Measurements from ENCODE around the gene EXO1.

EXO1 gene

DNA sequence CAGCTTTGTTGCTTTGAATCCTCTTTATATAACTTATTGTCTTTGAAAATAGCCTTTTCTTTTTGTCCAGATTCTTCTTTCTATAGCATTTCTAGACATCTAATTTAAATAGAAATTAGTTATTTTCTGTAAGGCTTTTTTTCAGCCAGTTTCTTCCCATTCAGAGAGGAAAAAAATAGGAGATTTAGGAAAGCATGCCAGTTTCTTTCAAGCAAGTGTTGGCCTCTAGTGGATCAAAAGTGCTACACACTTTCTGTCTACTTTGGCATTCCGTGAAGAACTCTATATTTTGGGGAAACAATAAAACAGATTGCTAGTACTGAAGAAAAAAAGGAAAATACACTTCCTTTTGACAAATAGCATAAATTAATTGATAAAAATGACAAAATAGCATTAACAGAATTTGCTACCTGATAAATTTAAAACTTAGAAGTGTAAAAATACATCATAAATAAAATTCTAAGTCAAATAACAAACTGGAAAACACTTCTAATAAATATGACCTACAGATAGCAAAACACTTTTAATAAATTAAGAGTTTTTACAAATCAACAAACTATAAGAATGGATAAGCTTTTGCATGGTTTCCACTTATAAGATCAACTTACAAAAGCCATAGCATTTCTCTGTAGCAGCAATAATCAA is 13.1 kb upstream of the EXO1 start:
- in situ Hi-C loops (cut with MboI; ENCODE audit: low sequenced_read_pairs) = no loop called here

- in situ Hi-C loops (cut with MboI; ENCODE audit: low sequenced_read_pairs) = no loop called here
Observed at GRCh38 chr1:241836941-241837340, 11.1 kb upstream of the EXO1 start.

DNA sequence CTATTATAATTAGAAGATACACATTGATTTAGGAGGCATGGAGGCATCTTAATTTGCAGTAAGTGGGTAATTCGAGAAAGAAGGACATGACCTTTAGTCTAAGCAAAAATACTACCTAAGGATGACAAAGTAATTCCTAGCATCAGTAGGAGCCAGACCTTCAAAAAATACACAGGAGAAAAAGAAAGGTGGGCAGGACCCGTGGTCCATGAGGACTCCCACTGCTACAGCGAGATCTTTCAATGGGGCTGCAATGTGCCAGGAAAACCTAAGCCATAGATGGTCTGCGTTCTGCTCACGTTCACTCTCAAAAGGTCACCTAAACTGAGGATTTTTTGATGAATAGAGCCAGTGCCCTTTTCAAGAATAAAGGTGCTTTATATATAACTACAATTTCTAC is 10.6 kb upstream of the EXO1 start:
- in situ Hi-C loops (cut with MboI; ENCODE audit: low sequenced_read_pairs) = no loop called here

DNA sequence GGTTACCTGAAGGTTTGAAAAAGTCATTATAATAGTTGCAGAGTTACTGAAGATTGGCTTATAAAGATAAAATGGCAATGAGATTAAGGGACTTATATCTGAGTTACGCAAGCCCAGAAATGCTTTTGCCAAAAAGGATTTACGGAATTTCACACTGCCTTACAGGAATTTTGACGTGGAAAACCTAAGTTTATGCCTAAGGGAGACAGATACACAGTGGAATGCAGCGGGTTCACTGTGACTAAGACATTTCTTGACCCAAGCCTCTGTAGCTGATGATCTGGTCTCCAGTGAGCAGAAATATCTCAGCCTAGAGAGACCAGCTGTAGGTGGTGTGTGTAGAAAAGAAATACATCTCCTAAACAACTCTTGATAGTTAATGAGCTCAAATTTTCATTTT is 10.1 kb upstream of the EXO1 start:
- in situ Hi-C loops (cut with MboI; ENCODE audit: low sequenced_read_pairs) = no loop called here

- in situ Hi-C loops (cut with MboI; ENCODE audit: low sequenced_read_pairs) = no loop called here
Observed at GRCh38 chr1:241838897-241839296, 9.1 kb upstream of the EXO1 start.

DNA sequence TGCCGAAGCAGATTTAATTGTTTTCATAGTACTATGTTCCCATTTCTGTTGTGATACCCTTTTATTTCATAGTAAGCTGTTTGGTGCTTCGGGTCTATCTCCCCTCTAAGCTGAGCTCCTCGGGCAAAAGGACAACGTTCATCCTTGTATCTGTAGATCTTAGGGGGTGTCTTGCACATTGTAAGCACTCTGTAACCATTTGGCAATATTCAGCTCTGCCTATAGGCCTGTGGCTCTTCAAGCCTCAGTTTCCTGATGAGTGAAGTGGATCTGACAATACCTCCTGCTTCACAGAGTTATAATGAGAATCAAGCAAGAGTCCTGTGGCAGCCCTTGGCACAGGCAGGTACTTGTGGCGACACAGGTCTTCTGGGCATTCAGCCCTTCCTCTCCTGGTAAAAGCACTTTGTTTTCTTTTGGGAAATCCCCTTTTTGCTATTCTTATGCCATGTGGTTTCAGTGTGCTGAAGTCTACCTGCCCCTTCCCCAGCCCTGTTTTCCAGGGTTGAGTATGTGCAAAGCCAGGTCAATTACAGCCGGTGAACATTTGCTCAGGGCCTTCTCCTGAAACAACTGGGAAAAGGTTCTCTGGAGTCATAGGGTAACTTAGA is 8.5 kb upstream of the EXO1 start:
- in situ Hi-C loops (cut with MboI; ENCODE audit: low sequenced_read_pairs) = no loop called here

GRCh38 chr1:241840164-241840563 is 7.8 kb upstream of the EXO1 start:
- in situ Hi-C loops (cut with MboI; ENCODE audit: low sequenced_read_pairs) = no loop called here

- in situ Hi-C loops (cut with MboI; ENCODE audit: low sequenced_read_pairs) = no loop called here
Observed at GRCh38 chr1:241841691-241842090, 6.3 kb upstream of the EXO1 start.

GRCh38 chr1:241842565-241842964 is 5.4 kb upstream of the EXO1 start:
- in situ Hi-C loops (cut with MboI; ENCODE audit: low sequenced_read_pairs) = no loop called here

DNA sequence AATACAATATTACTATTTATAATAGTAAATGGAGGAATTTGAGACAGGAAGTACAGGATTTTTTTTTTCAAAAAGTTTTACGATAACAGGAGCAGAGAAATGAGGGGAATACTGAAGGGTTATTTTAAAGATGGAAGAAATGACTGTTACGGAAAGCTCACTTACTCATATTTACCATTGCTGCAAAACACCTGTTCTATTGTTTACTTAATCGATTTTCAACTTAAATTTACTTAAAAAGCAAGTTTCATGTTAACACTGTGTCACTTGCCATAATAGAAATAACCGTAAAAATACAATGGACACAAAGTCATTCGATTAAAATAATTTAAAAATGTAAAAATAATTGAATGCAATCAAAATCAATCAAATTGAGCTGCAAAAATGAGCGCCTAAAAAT is 3.4 kb upstream of the EXO1 start:
- in situ Hi-C loops (cut with MboI; ENCODE audit: low sequenced_read_pairs) = no loop called here

DNA sequence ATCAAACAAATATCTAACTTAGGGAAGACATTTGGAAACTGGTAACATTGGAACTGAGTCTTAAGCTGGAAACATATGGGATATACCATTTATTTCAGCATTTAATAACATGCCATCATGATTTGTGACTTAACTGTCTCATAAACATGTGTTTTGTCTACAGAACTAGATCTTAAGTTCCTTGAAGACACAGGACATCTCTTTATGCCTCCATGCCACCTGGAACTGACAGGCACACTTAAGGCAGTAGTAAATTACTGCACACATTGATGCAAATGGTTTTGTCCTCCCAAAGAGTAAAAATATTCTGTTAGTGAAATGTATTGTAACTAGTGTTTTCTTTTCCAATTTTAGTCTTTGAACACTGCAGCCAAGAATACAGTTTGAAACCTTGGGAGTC is 1.6 kb upstream of the EXO1 start:
- in situ Hi-C loops (cut with MboI; ENCODE audit: low sequenced_read_pairs) = no loop called here

DNA sequence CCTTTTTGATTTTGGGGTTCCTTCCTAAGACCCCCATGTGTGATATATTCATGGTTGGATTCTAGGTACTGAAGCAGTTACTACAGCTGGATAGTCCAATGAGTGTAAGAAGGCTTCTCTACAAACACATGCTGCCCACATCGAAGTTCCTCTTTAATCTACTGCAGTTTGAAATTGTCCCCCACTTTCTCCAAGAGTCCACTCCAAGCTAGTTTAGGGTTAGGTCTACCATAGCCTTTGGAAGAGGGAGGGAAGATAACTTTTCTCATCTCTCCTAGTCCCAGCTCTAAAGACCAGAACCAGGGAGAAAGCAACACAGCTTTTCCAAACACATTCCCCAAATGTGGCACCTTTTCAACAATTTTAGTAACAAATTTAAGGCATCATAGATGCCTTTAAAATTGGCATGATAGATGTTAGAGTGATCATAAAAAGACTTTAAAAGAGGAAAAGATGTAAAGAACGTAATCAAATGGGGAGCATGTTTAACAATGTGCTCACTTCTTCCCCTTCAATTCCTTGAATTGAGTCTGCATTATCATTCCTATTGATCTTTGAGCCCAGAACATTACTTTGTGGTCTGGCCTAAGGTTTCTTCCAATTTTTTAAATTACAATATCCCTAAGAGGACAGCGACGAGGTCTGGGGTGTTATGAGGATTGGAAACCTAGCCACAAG is 1.0 kb upstream of the EXO1 start:
- in situ Hi-C loops (cut with MboI; ENCODE audit: low sequenced_read_pairs) = no loop called here

GRCh38 chr1:241847540-241847795 is 536 bp upstream of the EXO1 start:
- in situ Hi-C loops (cut with MboI; ENCODE audit: low sequenced_read_pairs) = no loop called here

DNA sequence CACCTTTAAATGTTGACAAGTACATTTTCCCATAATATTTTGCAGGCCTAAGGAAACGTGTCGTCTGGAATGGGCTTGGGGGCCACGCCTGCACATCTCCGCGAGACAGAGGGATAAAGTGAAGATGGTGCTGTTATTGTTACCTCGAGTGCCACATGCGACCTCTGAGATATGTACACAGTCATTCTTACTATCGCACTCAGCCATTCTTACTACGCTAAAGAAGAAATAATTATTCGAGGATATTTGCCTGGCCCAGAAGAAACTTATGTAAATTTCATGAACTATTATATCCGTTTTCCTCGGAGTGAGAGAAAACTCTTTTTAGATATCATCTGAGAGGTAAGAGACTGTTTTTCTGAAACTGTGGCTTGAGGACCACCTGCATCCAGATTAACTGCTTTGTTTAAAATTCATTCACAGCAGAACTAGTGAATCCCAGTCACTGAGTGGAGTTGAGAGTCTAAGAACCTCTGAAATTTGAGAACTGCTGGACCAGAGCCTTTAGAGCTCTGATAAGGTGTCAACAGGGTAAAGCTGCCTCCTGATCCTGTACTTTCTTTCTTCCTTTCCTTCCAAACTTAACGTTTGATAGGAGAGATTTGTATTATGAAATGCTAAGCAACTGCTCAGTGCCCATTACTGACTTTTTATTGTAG is 811 bp downstream of the EXO1 start:
- in situ Hi-C loops (cut with MboI; ENCODE audit: low sequenced_read_pairs) = no loop called here

DNA sequence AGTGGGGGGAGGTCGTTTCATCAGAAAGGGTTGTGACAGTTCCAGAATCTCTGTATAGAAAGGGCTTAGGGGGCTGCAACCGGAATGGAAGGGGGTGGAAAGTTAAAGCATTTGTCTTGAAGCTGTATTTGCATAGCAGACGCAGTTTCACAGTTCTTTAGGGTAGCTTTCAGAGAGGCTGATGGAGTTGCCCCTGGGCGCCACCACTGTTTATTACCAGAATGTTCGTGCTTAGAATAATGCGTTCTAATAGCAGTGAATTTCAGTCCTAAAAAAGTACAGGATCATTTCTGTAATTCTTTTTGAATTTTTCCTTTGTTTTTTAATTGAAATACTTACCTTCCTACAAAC is 1.3 kb downstream of the EXO1 start:
- in situ Hi-C loops (cut with MboI; ENCODE audit: low sequenced_read_pairs) = no loop called here

DNA sequence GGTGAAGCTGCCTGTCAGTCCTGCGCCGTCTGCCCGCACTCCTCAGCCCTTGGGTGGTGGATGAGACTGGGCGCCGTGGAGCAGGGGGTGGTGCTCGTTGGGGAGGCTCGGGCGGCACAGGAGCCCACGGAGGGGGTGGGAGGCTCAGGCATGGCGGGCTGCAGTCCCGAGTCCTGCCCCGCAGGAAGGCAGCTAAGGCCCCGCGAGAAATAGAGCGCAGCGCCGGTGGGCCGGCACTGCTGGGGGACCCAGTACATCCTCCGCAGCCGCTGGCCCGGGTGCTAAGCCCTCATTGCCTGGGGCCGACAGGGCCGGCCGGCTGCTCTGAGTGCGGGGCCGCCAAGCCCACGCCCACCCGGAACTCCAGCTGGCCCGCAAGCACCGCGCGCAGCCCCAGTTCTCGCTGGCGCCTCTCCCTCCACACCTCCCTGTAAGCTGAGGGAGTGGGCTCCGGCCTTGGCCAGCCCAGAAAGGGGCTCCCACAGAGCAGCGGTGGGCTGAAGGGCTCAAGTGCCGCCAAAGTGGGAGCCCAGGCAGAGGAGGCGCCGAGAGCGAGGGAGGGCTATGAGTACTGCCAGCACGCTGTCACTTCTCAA is 7.6 kb downstream of the EXO1 start:
- in situ Hi-C loops (cut with MboI; ENCODE audit: low sequenced_read_pairs) = loop anchor here (25.0 kb wide), 1 partner anchor 318 kb away; the partner anchor contains the start of gene KMO

- in situ Hi-C loops (cut with MboI; ENCODE audit: low sequenced_read_pairs) = loop anchor here (25.0 kb wide), 1 partner anchor 320 kb away; the partner anchor contains the start of gene KMO
Observed at GRCh38 chr1:241857131-241857530, 9.1 kb downstream of the EXO1 start.

DNA sequence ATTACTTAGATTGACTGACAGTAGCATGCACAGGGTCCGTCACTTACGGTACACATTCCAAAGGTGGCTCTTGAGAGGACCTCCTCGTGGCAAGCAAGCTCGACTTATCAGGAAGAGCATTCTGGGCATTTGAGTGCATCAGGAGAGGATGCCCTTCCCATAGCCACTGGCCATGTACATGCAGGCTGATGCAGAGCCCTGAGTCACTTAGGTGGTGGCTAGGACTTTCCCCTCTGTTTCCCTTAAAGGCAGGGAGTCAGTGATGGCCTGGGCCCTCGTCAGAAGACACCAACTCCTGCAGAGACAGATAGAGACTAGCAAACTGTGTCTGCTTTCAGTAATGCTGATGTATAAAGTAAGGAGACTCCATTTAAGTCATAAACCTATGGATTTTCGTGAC is 12.9 kb downstream of the EXO1 start:
- in situ Hi-C loops (cut with MboI; ENCODE audit: low sequenced_read_pairs) = loop anchor here (25.0 kb wide), 1 partner anchor 324 kb away; the partner anchor contains the start of gene KMO

DNA sequence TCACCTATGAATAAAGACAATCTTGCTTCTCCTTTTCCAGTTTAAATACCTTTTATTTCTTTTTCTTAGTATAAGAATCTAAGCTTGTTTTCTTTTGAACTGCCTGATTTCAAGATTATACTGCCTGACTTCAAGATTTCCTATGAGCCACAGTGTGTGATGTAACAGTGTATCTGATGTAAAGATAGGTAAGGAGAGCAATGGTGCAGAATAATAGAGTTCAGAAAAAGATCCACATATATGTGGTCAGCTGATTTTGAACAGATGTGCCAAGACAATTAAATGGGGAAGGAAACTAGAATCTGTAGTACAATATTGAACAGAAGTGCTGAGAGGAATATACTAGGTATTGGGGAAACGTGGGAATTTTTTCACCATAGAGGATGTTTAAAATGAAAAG is 21.0 kb downstream of the EXO1 start:
- in situ Hi-C loops (cut with MboI; ENCODE audit: low sequenced_read_pairs) = loop anchor here (25.0 kb wide), 1 partner anchor 332 kb away; the partner anchor contains the start of gene KMO

GRCh38 chr1:241870336-241870735 is 22.3 kb downstream of the EXO1 start:
- in situ Hi-C loops (cut with MboI; ENCODE audit: low sequenced_read_pairs) = loop anchor here (25.0 kb wide), 1 partner anchor 333 kb away; the partner anchor contains the start of gene KMO

DNA sequence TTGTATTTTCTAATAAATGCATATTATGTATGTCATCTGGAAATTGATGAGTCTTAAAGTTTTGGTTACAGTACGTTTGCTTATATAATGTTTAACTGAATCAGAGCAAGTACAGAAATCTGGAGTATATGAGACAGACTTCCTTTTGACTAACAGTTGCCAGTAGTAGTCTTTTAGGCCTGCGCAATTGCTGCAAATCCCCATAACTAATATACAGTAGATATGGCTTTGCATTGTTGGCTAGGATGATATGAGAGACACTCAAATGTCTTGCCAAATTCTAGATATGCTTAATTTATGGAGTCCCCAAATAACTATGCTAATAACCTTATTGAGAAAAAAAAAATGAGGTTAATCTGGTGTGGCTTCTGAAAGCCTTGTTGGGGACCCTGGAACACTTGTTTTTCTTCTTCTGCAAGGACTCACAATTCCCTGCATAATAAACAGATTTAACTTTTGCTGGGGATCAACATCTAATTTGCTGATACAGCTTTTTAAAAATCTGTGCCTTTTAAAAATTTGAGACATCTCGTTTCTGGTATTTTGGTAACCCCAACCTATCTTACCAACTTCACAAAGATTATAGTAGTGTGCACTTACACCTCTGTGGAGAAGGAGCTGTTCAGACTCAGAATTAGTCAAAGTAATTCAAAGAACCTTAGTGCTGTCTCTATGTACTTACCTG is 22.9 kb downstream of the EXO1 start:
- in situ Hi-C loops (cut with MboI; ENCODE audit: low sequenced_read_pairs) = loop anchor here (25.0 kb wide), 1 partner anchor 334 kb away; the partner anchor contains the start of gene KMO
